Stimulated activated memory B cell treated with anti-CD40 and anti-IgM and Interleukin-4, amounts not matched to agents 10 μg/mL and 1 μg/mL and 100 μg/mL, for 72 hours (primary cell): Measurements from ENCODE around the gene SRSF3.

Experiments
- ATAC-seq: fragments of 150-1000 bp; cut with Tn5 transposase; 2 replicates; pipeline ENCODE4 v1.10.0; 2021
- H3K27ac Mint-ChIP-seq: one replicate; pipeline ENCODE4 v1.8.0; 2022; ENCODE audit warnings: mild to moderate bottlenecking, mixed read lengths
- H3K27me3 Mint-ChIP-seq: one replicate; pipeline ENCODE4 v1.8.0; 2022; ENCODE audit warnings: mixed read lengths
- H3K36me3 Mint-ChIP-seq: one replicate; pipeline ENCODE4 v1.8.0; 2022; ENCODE audit warnings: mixed read lengths
- H3K4me1 Mint-ChIP-seq: one replicate; pipeline ENCODE4 v1.8.0; 2022; ENCODE audit warnings: mixed read lengths
- H3K4me3 Mint-ChIP-seq: one replicate; pipeline ENCODE4 v1.8.0; 2022; ENCODE audit warnings: mild to moderate bottlenecking, moderate library complexity, mixed read lengths
- H3K9me3 Mint-ChIP-seq: one replicate; pipeline ENCODE4 v1.8.0; 2022; ENCODE audit warnings: mixed read lengths

The SRSF3 gene

DNA sequence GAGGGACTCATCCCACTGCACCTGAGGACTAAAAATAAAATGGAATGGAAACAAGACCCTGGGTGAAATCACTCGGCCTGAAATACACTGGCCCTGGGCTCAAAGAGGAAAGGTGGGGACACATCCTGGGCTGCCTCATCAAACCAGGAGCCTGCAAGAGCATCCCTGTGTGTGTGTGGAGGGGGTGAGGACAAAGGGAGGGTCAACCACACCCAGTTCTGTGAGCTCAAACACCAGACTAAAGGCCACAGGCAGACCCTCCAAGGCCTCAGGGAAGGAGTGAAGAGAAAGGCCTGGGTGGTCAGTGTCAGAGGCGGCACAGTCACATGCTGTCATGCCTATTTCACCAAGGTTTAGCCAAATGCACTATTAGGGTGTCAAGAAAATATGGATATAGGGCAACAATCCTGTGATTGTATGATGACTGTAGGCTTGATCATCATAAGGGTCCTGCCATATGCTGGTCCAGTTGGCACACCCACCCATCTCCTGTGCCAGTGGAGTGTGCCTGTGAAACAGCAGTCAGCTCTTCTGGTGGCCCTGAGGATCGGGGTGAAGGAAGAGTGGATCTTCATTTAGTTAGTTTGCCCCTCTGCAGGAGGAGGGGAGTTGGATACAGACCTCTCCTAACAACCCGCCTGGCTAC is 28.9 kb downstream of the SRSF3 start:
- H3K9me3 Mint-ChIP-seq = no peaks in the 10 kb centered on the region
- no peaks in the 10 kb centered on the region for H3K36me3 Mint-ChIP-seq
- no peak overlapping the region for H3K4me3 Mint-ChIP-seq
- H3K27me3 Mint-ChIP-seq = no peaks in the 10 kb centered on the region
- H3K27ac Mint-ChIP-seq = peak overlapping the region; percentile 43
- ATAC-seq = peak; percentile 18
- H3K4me1 Mint-ChIP-seq = peaks cover 37% of the 10 kb centered on the region

DNA sequence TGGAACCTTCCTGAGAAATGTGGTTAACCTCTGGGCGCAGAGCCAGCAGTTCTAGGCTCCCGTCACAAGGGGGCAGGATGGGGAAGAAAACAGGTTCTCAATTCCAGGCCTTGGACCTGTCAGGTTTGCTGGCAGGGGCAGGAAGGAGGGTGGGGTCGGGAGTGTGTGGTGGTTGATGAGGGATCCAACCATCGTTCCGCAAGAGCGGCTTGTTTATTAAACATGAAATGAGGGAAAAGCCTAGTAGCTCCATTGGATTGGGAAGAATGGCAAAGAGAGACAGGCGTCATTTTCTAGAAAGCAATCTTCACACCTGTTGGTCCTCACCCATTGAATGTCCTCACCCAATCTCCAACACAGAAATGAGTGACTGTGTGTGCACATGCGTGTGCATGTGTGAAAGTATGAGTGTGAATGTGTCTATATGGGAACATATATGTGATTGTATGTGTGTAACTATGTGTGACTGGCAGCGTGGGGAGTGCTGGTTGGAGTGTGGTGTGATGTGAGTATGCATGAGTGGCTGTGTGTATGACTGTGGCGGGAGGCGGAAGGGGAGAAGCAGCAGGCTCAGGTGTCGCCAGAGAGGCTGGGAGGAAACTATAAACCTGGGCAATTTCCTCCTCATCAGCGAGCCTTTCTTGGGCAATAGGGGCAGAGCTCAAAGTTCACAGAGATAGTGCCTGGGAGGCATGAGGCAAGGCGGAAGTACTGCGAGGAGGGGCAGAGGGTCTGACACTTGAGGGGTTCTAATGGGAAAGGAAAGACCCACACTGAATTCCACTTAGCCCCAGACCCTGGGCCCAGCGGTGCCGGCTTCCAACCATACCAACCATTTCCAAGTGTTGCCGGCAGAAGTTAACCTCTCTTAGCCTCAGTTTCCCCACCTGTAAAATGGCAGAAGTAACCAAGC is 29.6 kb downstream of the SRSF3 start:
- no peaks in the 10 kb centered on the region for H3K27me3 Mint-ChIP-seq
- H3K36me3 Mint-ChIP-seq = no peaks in the 10 kb centered on the region
- no peaks in the 10 kb centered on the region for H3K9me3 Mint-ChIP-seq
- peak; percentile 79 for ATAC-seq
- H3K27ac Mint-ChIP-seq = peak overlapping the region; percentile 43
- no peak overlapping the region for H3K4me3 Mint-ChIP-seq
- peaks cover 39% of the 10 kb centered on the region for H3K4me1 Mint-ChIP-seq

DNA sequence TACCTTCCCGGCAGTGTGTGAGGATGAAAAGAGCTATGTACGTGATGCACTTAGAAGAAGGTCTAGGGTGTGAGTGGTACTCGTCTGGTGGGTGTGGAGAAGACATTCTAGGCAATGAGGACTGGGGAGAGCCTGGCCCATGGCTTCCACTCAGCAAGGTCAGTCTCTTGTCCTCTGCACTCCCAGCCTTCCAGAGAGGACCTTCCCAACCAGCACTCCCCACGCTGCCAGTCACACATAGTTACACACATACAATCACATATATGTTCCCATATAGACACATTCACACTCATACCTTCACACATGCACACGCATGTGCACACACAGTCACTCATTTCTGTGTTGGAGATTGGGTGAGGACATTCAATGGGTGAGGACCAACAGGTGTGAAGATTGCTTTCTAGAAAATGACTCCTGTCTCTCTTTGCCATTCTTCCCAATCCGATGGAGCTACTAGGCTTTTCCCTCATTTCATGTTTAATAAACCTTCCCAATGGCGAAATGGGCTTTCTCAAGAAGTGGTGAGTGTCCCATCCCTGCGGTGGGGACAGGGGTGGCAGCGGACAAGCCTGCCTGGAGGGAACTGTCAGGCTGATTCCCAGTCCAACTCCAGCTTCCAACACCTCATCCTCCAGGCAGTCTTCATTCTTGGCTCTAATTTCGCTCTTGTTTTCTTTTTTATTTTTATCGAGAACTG is 30.4 kb downstream of the SRSF3 start:
- Mint-ChIP-seq H3K27ac (peak overlapping the region; percentile 43), H3K4me1 (peaks cover 42% of the 10 kb centered on the region)

DNA sequence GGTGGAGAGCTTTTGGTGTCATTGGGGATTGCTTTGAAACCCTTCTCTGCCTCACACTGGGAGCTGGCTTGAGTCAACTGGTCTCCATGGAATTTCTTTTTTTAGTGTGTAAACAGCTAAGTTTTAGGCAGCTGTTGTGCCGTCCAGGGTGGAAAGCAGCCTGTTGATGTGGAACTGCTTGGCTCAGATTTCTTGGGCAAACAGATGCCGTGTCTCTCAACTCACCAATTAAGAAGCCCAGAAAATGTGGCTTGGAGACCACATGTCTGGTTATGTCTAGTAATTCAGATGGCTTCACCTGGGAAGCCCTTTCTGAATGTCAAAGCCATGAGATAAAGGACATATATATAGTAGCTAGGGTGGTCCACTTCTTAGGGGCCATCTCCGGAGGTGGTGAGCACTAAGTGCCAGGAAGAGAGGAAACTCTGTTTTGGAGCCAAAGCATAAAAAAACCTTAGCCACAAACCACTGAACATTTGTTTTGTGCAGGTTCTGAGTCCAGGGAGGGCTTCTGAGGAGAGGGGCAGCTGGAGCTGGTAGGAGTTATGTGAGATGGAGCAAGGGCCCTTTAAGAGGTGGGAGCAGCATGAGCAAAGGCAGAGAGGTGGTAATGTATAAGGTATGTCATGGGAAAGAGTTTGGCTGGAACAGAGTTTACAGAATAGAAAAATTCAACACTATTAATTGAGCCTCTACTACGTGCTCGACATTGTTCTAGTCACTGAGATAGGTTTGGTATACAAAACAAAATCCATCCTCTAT is 31.2 kb downstream of the SRSF3 start:
- peak overlapping the region; percentile 2 for H3K27ac Mint-ChIP-seq
- no peaks in the 10 kb centered on the region for H3K36me3 Mint-ChIP-seq
- H3K27me3 Mint-ChIP-seq = no peaks in the 10 kb centered on the region
- ATAC-seq = no peak
- no peaks in the 10 kb centered on the region for H3K9me3 Mint-ChIP-seq
- no peak overlapping the region for H3K4me3 Mint-ChIP-seq
- peaks cover 49% of the 10 kb centered on the region for H3K4me1 Mint-ChIP-seq

More for the DNA sequence above, 30.4 kb downstream of the SRSF3 start:
- H3K4me3 Mint-ChIP-seq = no peak overlapping the region
- no peaks in the 10 kb centered on the region for H3K36me3 Mint-ChIP-seq
- H3K9me3 Mint-ChIP-seq = no peaks in the 10 kb centered on the region
- ATAC-seq = no peak
- H3K27me3 Mint-ChIP-seq = no peaks in the 10 kb centered on the region

DNA sequence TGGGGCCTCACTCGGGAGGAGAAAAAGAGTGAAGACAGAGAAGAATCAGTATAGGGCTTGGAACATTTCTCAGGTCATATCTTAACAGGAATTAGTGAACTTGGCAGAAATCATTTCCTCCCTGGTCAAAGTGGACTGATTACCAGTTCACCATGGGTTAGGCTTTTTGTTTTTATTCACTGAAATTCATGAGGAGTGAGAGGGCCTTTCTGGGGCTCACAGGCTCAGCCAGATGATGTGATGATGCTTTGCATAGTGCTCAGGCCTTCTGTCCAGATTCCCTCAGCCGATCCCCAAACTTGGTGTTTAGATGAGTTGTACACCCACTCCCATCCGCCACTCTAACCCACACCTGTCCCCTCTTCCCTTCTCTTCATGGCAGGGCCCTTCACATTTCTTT is 32.5 kb downstream of the SRSF3 start:
- no peak for ATAC-seq
- Mint-ChIP-seq H3K4me3 (no peak overlapping the region), H3K36me3 (no peaks in the 10 kb centered on the region), H3K27me3 (no peaks in the 10 kb centered on the region), H3K9me3 (no peaks in the 10 kb centered on the region), H3K27ac (no peak overlapping the region), H3K4me1 (peaks cover 52% of the 10 kb centered on the region)

DNA sequence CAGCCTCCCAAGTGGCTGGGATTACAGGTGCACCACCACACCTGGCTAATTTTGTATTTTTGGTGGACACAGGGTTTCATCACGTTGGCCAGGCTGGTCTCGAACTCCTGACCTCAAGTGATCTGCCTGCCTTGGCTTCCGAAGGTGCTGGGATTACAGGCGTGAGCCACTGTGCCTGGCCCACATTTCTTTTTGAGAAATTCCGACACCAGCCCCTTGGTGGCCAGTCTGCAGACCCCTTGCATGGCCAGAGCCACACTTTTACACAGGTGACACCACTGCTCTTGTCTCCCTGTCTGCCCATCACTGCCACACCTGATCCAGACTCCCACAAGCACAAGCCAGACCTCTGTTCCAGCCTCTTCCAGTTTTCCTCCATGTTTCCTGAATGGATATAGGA is 33.0 kb downstream of the SRSF3 start:
- no peak for ATAC-seq
- Mint-ChIP-seq H3K27me3 (no peaks in the 10 kb centered on the region), H3K9me3 (no peaks in the 10 kb centered on the region), H3K4me1 (peaks cover 52% of the 10 kb centered on the region), H3K27ac (peak overlapping the region; percentile 76), H3K36me3 (no peaks in the 10 kb centered on the region), H3K4me3 (no peak overlapping the region)

DNA sequence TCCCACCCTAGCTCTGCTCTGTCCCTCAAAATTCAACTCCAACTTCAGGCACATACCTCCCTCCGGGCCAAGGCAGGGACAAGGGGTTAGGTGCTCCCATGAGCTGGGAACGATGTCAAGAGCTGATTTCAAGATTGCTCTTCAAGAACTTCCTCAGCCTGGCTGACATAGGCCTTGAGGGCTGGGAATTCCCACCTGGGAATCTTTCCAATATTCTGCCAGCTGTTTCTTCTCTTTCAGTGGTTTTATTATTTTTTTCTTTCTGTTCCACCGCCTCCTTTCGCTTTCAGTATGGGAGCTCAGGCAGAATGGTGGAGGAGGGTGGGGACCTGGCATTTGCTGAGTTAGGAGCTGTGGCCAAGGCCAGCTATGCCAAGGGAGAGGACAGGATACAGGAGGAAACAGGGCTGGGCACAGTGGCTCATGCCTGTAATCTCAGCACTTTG is 33.7 kb downstream of the SRSF3 start:
- no peak for ATAC-seq
- Mint-ChIP-seq H3K4me3 (no peak overlapping the region), H3K4me1 (peaks cover 48% of the 10 kb centered on the region), H3K9me3 (no peaks in the 10 kb centered on the region), H3K36me3 (no peaks in the 10 kb centered on the region), H3K27me3 (no peaks in the 10 kb centered on the region), H3K27ac (peak overlapping the region; percentile 76)

DNA sequence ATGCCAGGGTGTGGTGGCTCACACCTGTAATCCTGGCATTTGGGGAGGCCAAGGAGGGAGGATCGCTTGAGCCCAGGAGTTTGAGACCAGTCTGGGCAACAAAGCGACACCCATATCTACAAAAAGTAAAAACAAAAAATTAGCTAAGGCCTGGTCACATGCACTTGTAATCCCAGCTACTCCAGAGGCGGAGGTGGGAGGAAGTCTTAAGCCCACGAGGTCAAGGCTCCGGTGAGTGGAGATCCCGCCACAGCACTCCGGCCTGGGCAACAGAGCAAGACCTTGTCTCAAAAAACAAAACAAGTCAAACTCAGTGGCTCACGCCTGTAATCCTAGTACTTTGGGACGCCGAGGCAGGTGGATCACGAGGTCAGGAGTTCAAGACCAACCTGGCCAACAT is 35.6 kb downstream of the SRSF3 start:
- peak overlapping the region; percentile 76 for H3K27ac Mint-ChIP-seq
- peaks cover 33% of the 10 kb centered on the region for H3K4me1 Mint-ChIP-seq
- H3K9me3 Mint-ChIP-seq = no peaks in the 10 kb centered on the region
- no peaks in the 10 kb centered on the region for H3K27me3 Mint-ChIP-seq
- ATAC-seq = no peak
- H3K36me3 Mint-ChIP-seq = no peaks in the 10 kb centered on the region
- H3K4me3 Mint-ChIP-seq = no peak overlapping the region

DNA sequence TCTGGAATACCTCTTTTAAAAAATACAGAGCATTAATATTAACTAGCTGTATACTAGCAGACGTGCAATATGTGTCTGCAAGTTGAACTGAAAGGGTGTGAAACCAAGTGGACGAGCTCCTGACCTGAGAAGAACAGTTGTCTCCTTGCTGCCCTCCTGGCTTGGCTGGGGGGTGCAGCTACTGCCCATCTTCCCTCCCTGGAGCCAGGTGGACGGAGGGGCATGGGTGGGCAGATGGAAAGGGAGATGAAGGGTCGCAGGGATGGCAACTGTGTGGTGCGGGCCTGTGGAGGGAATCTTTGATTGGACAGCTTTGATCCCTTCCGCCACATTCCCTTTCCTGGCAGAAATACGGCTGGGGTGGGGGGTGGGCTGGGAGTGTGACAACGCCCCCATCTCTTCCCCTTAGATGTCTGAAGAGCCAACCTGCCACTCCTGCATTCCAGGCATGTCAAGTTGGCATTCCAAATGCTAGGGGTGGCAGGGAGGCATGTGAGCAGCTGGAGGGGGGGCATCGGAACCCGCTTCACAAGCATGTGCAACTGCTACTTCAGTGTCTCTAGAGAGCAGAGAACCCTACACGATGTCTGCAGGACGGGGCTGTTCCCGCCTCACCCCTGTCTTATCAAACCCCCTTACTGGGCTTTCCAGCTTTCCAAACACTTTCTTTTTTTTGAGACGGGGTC is 37.3 kb downstream of the SRSF3 start:
- no peak for ATAC-seq
- H3K27me3 Mint-ChIP-seq = no peaks in the 10 kb centered on the region

DNA sequence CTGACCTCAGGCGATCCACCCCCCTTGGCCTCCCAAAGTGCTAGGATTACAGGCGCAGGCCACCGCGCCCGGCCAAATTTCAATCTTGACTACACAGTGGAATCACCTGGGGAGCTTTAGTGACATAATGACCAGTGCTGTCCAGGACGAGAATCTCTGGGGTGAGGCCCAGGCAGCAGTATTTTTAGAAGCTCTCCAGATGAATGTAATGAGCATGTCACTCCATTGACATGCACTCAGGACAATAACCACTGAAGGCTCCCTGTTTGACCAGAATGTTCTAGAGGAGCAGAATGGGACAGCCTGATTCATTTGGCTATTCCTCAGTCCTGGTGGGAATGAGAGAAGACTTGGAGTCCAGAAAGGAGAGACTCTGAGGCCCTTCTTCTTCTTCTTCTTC is 39.2 kb downstream of the SRSF3 start:
- peaks cover 23% of the 10 kb centered on the region for H3K4me1 Mint-ChIP-seq
- H3K27ac Mint-ChIP-seq = no peak overlapping the region
- H3K4me3 Mint-ChIP-seq = no peak overlapping the region
- no peak for ATAC-seq
- no peaks in the 10 kb centered on the region for H3K27me3 Mint-ChIP-seq
- no peaks in the 10 kb centered on the region for H3K9me3 Mint-ChIP-seq
- no peaks in the 10 kb centered on the region for H3K36me3 Mint-ChIP-seq

More for the DNA sequence above, 37.3 kb downstream of the SRSF3 start:
- Mint-ChIP-seq H3K9me3 (no peaks in the 10 kb centered on the region), H3K36me3 (no peaks in the 10 kb centered on the region), H3K4me1 (peaks cover 33% of the 10 kb centered on the region), H3K4me3 (no peak overlapping the region), H3K27ac (peak overlapping the region; percentile 27)

DNA sequence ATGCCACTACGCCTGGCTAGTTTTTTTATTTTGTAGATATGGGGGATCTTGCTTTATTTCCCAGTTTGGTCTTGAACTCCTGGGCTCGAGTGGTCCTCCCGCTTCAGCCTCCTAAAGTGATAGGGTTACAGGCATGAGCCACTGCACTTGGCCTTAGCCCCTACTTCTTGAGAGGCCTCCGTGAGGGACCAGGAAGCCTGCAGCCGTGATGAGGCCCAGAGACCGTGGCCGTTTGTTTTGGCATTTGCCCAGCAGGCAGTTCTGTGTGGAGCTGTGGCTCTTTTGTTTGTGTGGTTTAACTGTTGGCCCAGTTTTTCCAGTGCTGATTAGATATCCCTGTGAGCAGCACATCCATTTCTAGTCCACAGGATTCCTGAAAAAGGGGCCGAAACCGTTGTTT is 39.8 kb downstream of the SRSF3 start:
- no peak overlapping the region for H3K4me3 Mint-ChIP-seq

DNA sequence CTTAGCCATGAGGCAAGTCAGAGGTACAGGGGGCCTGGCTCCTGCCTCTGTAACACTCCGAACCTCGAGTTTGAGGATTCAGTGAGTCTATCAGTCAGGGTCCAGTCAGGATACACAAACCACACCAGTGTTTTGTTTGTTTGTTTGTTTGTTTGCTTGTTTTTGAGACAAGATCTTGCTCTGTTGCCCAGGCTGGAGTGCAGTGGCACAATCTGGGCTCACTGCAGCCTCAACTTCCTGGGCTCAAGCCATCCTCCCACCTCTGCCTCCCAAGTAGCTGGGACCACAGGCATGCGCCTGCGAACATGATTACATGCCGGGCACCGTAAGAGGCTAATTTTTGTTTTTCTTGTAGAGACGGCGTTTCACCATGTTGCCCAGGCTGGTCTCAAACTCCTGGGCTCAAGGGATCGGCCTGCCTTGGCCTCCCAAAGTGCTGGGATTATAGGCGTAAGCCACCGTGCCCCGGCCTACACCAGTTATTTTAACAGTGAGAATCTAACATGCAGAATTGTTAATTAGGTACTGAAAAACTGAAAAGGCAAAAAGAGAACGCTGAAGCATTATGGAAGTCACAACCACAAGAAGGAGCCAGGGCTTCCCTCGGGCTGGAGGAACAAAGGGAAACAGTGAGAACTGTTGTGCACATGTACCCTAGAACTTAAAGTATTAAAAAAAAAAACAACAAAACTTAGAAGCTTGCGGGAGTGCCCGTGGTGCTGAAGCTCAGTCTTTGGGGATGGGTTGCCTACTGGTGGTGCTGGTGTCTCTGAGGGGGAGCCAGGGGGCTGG is 40.4 kb downstream of the SRSF3 start:
- ATAC-seq = no peak
- H3K36me3 Mint-ChIP-seq = no peaks in the 10 kb centered on the region

More for the DNA sequence above, 39.8 kb downstream of the SRSF3 start:
- no peak for ATAC-seq
- peaks cover 17% of the 10 kb centered on the region for H3K4me1 Mint-ChIP-seq
- H3K9me3 Mint-ChIP-seq = no peaks in the 10 kb centered on the region
- no peak overlapping the region for H3K27ac Mint-ChIP-seq
- no peaks in the 10 kb centered on the region for H3K27me3 Mint-ChIP-seq
- H3K36me3 Mint-ChIP-seq = no peaks in the 10 kb centered on the region

DNA sequence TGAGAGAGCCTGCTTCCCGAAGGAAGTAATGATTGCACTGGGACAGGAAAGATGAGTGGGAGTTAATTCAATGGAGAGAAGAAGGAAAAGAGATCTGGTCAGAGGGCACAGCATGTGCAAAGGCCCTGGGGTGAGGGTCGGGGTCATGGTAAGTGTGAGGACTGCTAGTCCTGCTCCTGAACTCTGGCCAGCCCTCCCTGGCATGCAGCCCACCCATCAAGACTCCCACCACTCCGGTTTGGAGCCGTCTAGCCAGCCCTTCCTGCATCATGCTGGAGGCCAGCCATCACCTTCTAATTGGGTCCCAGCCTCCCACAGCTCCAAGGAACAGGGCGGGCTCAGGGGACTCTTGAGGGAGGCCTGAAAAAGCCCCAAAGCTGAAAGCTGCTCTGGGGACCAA is 42.1 kb downstream of the SRSF3 start:
- no peaks in the 10 kb centered on the region for H3K36me3 Mint-ChIP-seq
- no peaks in the 10 kb centered on the region for H3K9me3 Mint-ChIP-seq
- no peak for ATAC-seq
- H3K4me1 Mint-ChIP-seq = no peaks in the 10 kb centered on the region
- H3K27me3 Mint-ChIP-seq = no peaks in the 10 kb centered on the region
- no peak overlapping the region for H3K27ac Mint-ChIP-seq
- H3K4me3 Mint-ChIP-seq = no peak overlapping the region

More for the DNA sequence above, 40.4 kb downstream of the SRSF3 start:
- peaks cover 11% of the 10 kb centered on the region for H3K4me1 Mint-ChIP-seq
- no peaks in the 10 kb centered on the region for H3K27me3 Mint-ChIP-seq
- no peak overlapping the region for H3K4me3 Mint-ChIP-seq
- no peaks in the 10 kb centered on the region for H3K9me3 Mint-ChIP-seq
- H3K27ac Mint-ChIP-seq = no peak overlapping the region
